Stomach smooth muscle (tissue), 2 donors: ENCODE data around the gene RNASE4.

ENCODE experiments used
- H3K27ac ChIP-seq: one replicate; pipeline ENCODE4 v1.7.0; 2013; ENCODE audit warnings: mild to moderate bottlenecking, low read length, inconsistent platforms
- H3K27me3 ChIP-seq, 2 donors: one replicate each; pipeline ENCODE4 v1.7.0; 2013; ENCODE audit warnings: low read length in 2 of 2; ENCODE audit not compliant: insufficient read depth in 2 of 2, control insufficient read depth in 1 of 2
- H3K36me3 ChIP-seq, 2 donors: one replicate each; pipeline ENCODE4 v1.7.0; 2013; ENCODE audit warnings: low read length in 2 of 2; ENCODE audit not compliant: control insufficient read depth in 2 of 2, insufficient read depth in 2 of 2
- H3K4me1 ChIP-seq: one replicate; pipeline ENCODE4 v1.7.0; 2013; ENCODE audit warnings: low read length; ENCODE audit not compliant: control insufficient read depth, insufficient read depth
- H3K4me3 ChIP-seq, 2 donors: one replicate each; pipeline ENCODE4 v1.7.0; 2013; ENCODE audit warnings: low read length in 2 of 2
- H3K9ac ChIP-seq, 2 donors: one replicate each; pipeline ENCODE4 v1.7.0; 2013; ENCODE audit warnings: low read length in 2 of 2, mild to moderate bottlenecking in 1 of 2
- H3K9me3 ChIP-seq, 2 donors: one replicate each; pipeline ENCODE4 v1.7.0; 2013; ENCODE audit warnings: low read length in 2 of 2; ENCODE audit not compliant: control insufficient read depth in 2 of 2
- donor health status: healthy.
- donor health status: Pancreatic carcinoma.

RNASE4 gene

DNA sequence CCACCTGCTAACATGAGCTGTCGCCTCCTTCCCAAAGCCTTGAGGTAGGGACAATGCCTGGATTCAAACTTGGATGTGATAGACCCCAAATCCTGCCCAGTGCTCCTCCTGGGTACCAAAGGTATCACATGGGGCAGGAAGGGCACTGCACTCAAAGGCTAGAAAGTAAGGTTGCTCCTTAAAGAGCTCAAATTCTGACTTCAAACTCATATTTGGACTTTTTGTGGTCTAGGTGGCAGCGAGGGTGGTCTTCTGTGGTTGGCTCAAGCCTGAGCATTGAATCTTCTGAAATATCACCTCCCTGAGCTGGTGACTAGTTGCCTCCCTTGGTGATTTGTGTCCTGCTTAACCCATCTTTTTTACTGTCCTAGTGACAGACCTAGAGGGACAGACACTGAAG lies 8.3 kb upstream of the RNASE4 start:
- Histone ChIP-seq H3K27me3 (peaks cover 0 to 3% of the 10 kb centered on the region in 2 donors), H3K9me3 (no peaks in the 10 kb centered on the region), H3K4me1 (peaks cover 10% of the 10 kb centered on the region), H3K4me3 (no peak overlapping the region), H3K9ac (no peak overlapping the region), H3K36me3 (no peaks in the 10 kb centered on the region), H3K27ac (no peak overlapping the region)

DNA sequence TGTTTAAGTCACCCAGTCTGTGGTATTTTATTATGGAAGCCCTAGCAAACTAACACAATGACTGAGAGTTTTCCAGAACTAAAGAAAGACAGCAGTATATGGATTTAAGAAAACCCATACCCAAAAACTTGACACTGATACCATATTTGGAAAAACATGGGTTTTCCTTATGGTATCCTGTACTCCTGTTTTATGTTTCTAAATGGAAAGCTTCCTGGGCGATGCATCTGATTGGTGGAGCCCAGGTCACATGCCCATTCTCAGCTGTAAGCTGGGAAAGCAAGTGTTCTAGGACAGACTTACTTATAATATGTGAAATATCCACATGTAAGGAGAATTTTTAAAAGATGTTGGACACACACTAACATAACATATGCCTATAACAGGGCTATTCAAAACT lies 4.5 kb upstream of the RNASE4 start:
- Histone ChIP-seq H3K4me1 (peaks cover 29% of the 10 kb centered on the region), H3K9ac (no peak overlapping the region), H3K9me3 (no peaks in the 10 kb centered on the region), H3K4me3 (no peak overlapping the region), H3K27ac (no peak overlapping the region), H3K36me3 (no peaks in the 10 kb centered on the region), H3K27me3 (no peaks in the 10 kb centered on the region)

DNA sequence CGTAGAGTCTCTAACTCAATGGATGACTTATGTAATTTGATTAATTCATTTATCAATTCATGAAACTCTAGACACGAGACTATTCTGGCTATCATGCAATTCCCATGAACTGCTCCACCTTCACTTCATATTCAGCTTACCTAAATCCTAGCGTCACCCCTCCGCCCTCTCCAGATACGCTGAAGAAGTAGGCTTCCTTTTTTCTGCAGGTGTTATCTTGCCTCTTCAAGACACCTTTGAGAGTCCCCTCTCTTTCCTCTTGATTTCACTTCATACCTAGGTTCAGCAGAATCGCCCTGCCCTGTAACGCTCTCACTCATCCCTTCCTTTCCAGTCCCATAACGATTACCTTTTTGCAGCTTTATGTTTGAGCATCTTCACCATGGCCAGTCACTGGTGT lies 4.0 kb upstream of the RNASE4 start:
- Histone ChIP-seq H3K9ac (no peak overlapping the region), H3K4me1 (peaks cover 34% of the 10 kb centered on the region), H3K9me3 (no peaks in the 10 kb centered on the region), H3K27me3 (no peaks in the 10 kb centered on the region), H3K36me3 (no peaks in the 10 kb centered on the region), H3K4me3 (peak overlapping the region in 1 of 2 donors; percentile 98), H3K27ac (peak overlapping the region; percentile 100)

DNA sequence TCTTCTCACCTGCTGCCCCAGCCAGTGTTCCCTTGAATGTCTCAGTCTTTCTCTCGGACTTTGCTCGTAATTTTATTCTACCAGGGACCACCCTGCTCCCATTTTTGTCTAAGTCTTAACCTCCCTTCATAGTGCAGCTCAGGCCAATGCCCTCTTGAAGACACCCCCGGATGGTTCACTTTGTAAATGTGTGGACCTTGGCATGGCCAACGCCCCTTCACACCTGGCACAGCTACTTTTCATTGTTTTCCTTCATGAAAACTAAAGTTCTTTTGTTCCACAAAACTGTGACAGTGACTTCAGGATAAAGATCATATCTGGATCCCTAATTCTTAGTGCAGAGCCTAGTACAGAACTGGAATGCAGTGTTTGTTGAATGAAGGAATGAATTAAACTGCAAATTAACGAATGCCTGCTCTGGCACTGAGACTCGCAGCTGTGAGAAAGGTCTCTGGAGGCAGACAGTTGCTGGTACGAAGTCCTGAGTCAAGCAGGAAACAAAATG lies 3.5 kb upstream of the RNASE4 start:
- Histone ChIP-seq H3K4me1 (peaks cover 37% of the 10 kb centered on the region), H3K27ac (peak overlapping the region; percentile 100), H3K9me3 (no peaks in the 10 kb centered on the region), H3K27me3 (no peaks in the 10 kb centered on the region), H3K9ac (peak overlapping the region; percentile 99 to 100), H3K4me3 (peak overlapping the region; percentile 92 to 98), H3K36me3 (no peaks in the 10 kb centered on the region)

DNA sequence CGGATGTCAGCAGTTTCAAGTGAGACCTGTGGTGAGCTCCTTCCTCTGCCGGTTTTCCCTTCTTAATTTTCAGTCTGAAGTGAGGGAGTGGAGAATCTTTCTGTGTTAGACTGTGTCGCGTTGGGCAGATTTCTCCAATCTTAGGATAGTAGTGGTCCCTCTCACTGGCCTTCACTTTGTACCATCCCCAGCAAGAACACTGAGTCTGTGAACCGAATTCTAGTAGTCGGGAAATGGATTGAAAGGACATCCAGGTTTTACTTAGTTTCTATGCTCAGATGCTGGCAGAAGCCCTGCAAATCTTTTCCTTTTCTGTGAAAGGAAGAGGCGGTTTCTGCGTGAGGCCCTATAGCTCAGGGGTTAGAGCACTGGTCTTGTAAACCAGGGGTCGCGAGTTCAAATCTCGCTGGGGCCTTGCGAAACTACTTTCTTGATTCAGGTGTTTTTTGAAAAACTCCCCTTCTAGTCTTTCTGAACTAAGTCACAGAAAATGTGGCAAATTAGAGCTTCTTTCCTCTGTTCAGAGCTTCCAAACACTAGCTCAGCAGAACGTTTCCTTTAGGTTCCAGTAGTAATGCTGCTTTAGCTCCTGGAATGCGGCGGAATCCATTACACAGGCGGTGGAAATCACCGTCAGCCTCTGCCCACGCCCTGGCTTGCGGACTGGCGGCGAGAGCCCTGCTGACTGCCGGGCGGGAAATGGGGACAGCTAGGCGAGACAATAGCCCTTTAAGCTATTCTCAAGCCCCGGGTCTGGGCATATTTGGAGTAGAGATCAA lies 2.8 kb upstream of the RNASE4 start:
- peak overlapping the region; percentile 99 to 100 for H3K9ac ChIP-seq
- H3K27ac ChIP-seq = peak overlapping the region; percentile 100
- H3K4me3 ChIP-seq = peak overlapping the region; percentile 92 to 98
- H3K4me1 ChIP-seq = peaks cover 37% of the 10 kb centered on the region
- H3K9me3 ChIP-seq = no peaks in the 10 kb centered on the region
- H3K36me3 ChIP-seq = no peaks in the 10 kb centered on the region
- no peaks in the 10 kb centered on the region for H3K27me3 ChIP-seq

DNA sequence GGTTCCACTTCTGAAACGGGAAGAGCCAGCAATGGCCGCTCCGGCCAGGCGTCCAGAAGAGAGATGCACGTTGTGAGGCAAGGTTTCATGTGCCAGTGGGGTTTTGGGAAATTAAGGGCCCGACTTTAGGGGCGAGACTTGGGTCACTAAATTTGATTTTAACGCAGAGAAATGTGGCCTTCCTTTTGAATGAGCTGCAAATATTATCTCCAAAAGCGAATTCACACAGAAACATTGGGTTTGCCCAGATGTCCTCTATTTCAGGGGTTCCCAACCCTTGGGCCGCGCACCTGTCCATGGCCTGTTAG lies 2.3 kb upstream of the RNASE4 start:
- Histone ChIP-seq H3K9me3 (no peaks in the 10 kb centered on the region), H3K27ac (peak overlapping the region; percentile 100), H3K9ac (peak overlapping the region; percentile 99 to 100), H3K36me3 (no peaks in the 10 kb centered on the region), H3K4me3 (peak overlapping the region; percentile 92 to 98), H3K27me3 (no peaks in the 10 kb centered on the region), H3K4me1 (peaks cover 37% of the 10 kb centered on the region)

DNA sequence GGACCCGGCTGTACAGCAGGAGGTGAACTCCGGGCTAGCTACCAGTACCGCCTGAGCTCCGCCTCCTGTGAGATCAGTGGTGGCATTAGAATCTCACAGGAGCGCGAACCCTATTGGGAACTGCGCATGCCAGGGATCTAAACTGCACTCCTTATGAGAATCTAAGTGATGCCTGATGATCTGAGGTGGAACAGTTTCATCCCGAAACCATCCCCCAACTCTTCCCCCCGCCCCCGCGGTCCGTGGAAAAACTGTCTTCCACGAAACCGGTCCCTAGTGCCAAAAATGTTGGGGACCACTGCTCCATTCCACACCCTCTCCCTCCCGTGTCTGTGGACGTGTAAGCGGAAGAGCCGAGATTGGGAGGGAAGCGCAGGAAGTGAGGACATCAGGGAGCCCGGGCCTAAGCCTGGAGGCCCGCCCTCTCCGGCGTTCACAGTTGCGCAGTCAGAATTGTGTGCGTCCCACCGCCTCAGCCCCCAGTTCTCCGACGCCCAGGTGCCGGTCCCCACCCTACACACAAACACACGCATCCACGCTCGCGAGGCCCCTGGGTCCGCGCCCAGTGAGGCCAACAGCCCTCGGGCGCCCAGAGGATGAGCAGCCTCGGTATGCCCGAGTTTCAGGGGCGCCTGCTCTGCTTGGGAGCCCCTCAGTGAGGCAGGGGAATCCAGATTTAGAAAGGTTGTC lies 1.8 kb upstream of the RNASE4 start:
- Histone ChIP-seq H3K36me3 (no peaks in the 10 kb centered on the region), H3K9me3 (no peaks in the 10 kb centered on the region), H3K4me1 (peaks cover 40% of the 10 kb centered on the region), H3K9ac (peak overlapping the region; percentile 99 to 100), H3K27ac (peak overlapping the region; percentile 100), H3K4me3 (peak overlapping the region; percentile 92 to 98), H3K27me3 (no peaks in the 10 kb centered on the region)

DNA sequence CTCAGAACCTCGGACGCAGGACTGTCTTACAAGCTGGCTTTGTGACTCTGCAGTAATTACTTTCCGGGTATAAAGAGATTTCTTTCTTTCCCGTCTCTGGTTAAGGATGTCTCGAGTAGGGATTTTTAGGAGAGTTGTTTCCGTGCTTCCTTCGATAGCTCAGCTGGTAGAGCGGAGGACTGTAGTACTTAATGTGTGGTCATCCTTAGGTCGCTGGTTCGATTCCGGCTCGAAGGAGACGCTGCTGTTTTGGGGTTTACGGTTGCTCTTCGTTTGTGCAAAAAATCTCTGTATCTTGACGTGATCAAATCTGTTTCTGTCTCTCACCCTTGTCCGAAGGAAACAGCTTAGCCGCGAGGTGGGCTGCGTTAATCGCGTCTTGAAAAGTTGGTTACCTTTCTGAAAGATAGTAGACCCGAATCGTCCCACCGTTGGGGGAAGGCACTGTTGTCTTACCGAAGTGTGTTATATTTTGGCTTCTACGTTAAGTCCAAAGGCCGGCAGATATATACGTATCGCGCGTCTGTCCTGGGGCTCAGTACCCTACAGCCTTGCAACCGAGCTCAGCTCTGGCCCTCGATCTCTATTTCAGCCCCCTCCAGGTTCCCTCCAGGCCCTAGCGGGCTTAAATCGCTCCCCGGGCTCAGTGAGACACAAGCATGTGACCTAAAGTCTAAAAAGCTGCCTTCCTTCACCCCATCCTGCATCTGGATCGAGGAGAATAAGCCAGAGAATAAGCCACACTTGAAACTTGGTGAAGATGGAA lies 1.1 kb upstream of the RNASE4 start:
- no peaks in the 10 kb centered on the region for H3K9me3 ChIP-seq
- H3K4me1 ChIP-seq = peaks cover 40% of the 10 kb centered on the region
- H3K27me3 ChIP-seq = no peaks in the 10 kb centered on the region

DNA sequence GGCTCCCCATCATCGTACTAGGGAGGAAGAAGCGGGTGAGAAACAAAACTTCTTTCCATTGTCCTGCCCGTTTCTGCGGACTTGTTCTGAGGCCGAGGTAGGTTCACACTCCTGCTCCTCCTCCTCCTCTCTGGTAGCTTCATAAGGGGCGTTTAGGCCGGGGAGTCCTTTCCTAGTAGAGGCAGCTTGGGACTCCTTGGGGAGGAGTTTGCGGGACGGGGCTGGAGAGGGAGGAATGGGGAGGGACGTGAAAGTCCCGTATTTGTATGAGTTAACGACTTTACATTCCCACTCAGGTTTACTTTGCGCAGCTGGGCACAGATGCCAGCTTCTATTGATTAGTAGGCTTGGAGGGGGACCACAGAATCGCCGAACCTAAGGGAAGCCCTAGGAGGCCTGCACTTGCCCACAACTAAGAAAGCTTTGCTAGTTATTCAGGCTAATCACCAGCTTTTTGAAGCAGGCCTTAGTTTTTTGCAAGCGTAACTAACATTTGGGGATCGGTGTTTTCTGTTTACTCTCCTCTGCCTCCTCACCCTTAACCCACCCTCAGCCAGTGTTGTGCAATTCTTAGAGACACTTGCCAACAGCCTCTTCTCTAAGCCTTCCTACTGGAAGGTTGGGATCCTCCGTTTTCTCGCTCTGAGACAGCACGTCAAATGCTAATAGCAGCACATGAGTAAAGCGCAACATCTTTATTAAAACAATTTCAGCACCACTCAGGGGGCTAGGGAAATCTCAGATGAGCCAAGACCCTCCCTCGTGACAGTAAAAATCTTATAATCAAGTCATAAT lies 499 bp downstream of the RNASE4 start:
- no peaks in the 10 kb centered on the region for H3K9me3 ChIP-seq
- peak overlapping the region; percentile 92 to 98 for H3K4me3 ChIP-seq
- peak overlapping the region; percentile 99 to 100 for H3K9ac ChIP-seq
- peak overlapping the region; percentile 100 for H3K27ac ChIP-seq
- no peaks in the 10 kb centered on the region for H3K36me3 ChIP-seq
- no peaks in the 10 kb centered on the region for H3K27me3 ChIP-seq
- peaks cover 40% of the 10 kb centered on the region for H3K4me1 ChIP-seq

More for the DNA sequence above, 1.1 kb upstream of the RNASE4 start:
- Histone ChIP-seq H3K36me3 (no peaks in the 10 kb centered on the region), H3K27ac (peak overlapping the region; percentile 100), H3K4me3 (peak overlapping the region; percentile 92 to 98), H3K9ac (peak overlapping the region; percentile 99 to 100)
